ENCODE measurements around the gene P3H4. TPM values are rescaled to one million over a fixed set of nuclear protein-coding genes. Genes with fewer than 3 reads are reported as not detected.

Gene P3H4, protein sequence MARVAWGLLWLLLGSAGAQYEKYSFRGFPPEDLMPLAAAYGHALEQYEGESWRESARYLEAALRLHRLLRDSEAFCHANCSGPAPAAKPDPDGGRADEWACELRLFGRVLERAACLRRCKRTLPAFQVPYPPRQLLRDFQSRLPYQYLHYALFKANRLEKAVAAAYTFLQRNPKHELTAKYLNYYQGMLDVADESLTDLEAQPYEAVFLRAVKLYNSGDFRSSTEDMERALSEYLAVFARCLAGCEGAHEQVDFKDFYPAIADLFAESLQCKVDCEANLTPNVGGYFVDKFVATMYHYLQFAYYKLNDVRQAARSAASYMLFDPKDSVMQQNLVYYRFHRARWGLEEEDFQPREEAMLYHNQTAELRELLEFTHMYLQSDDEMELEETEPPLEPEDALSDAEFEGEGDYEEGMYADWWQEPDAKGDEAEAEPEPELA
- total RNA-seq (2022; extraction: Qiagen RNA extraction; ENCODE audit: low read depth), result 25.8 to 38.7 TPM (median 35.0 TPM) in 5 replicates

GRCh38 chr17:41811549-41812380, at the start of gene P3H4:
Gene P3H4 (minus strand): TSS chr17:41811949. CDS start chr17:41811915, 34 bp downstream.

DNA sequence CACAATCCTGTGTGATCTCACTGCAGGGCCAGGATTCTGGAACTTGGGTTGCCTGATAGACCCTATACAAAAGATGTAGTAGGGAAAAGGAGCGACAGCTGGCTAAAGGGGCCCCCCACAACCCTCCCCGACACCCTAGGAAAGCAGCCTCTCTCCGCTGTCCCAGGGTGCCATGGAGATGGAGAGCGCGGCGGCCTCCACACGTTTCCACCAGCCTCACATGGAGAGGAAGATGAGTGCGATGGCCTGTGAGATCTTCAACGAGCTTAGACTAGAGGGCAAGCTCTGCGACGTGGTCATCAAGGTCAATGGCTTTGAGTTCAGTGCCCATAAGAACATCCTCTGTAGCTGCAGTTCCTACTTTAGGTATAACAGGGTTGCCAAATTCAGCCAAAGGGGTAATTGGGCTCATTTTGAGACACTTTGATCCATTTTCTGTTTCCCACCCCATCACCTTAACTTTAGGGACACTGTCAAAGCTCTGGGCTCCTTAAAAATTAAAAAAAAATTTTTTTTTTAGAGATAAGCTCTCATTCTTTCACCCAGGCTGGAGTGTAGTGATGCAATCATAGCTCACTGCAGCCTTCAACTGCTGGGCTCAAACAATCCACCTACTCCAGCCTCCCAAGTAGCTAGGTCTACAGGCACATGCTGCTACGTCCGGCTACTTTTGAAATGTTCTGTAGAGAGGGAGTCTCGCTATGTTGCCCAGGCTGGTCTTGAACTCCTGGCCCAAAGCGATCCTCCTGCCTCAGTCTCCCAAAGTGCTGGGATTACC, 26.2 kb upstream of the P3H4 start, which contains the start of gene KLHL10:
KLHL10 (plus strand) TSS at position 65 of the 778 bp plus-strand sequence; CDS start at position 173, 108 bp downstream.

DNA sequence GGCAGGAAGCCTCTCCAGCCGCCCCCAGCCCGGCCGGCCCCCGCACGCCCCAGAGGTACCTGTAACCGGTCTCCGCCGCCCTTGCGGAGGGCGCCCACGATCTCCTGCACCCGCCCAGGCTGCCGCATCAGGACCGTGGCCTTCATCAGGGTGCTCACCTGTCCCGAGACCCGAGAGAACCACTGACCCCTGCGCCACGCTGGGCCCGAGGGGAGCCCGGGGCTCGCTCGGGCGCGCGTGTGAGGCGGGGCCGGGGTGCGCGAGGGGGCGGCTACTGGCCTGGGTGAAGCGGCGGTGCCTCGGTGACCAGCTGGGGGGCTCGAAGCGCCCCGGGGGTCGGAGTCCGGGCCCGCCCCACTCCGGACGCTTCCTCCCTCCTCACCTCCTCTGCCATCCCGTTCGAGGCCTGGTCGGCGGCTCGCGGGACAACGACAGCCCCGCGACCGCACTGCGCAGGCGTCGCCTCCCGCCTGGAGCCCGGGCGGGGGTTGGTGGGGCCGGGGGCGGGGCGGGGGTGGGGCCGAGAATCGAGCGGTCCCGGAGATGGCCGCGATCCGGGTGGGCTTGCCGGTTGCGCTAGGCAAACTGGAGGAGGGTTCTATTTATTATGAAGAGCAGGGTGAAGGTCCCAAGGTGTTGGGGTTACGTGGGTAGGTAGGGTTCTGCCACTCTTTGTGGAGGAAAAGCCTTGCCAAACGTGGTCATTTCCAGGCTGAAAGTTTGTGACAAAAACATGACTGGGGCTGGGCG, 24.2 kb upstream of the P3H4 start, which contains the start of gene NT5C3B:
NT5C3B (minus strand) TSS at position 433 of the 750 bp plus-strand sequence; CDS start at position 394, 39 bp downstream.

DNA sequence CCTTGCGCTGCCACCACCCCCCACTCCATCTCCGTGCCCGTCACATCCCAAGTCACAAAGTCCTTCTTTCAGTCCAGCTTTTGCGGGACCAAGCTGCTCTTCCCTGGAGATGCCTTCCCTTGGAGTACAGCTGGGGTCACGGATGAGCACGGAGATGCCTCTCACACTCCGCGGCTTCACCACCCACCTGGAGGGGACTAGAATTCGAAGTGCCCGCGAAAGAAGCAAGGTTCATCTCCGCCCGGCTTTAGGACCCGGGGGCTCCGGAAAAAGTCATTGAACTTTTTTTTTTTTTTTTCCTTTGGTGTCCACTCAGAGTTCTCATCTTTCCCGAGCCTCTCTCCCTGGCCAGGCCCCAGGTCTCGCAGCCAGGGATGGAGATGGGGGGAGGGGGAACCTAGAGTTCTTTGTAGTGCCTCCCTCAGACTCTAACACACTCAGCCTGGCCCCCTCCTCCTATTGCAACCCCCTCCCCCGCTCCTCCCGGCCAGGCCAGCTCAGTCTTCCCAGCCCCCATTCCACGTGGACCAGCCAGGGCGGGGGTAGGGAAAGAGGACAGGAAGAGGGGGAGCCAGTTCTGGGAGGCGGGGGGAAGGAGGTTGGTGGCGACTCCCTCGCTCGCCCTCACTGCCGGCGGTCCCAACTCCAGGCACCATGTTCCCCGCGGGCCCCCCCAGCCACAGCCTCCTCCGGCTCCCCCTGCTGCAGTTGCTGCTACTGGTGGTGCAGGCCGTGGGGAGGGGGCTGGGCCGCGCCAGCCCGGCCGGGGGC, 817 bp upstream of the P3H4 start, which contains the start of gene FKBP10:
FKBP10 (plus strand) TSS at position 624 of the 771 bp plus-strand sequence; CDS start at position 655, 31 bp downstream.

GRCh38 chr17:41786227-41787020, 25.3 kb downstream of the P3H4 start, which contains the start of gene JUP:
Gene JUP (minus strand): TSS chr17:41786711. CDS start chr17:41771854, 14,857 bp downstream.

Other genes with a start within 250 kb of the P3H4 start
- gene KRT9, start 239.9 kb downstream of the P3H4 start, total RNA-seq (2022; extraction: Qiagen RNA extraction; ENCODE audit: low read depth), result not detected in 5 replicates
- 0.07 to 0.13 TPM in 2 of 5 replicates, not detected in the others for gene KRT14, start 225.1 kb downstream of the P3H4 start, total RNA-seq (2022; extraction: Qiagen RNA extraction; ENCODE audit: low read depth)
- 0.64 to 1.8 TPM (median 1.3 TPM) in 5 replicates for gene KRT16, start 199.2 kb downstream of the P3H4 start, total RNA-seq (2022; extraction: Qiagen RNA extraction; ENCODE audit: low read depth)
- 0.63 to 1.9 TPM (median 1.3 TPM) in 5 replicates for gene KRT17, start 187.4 kb downstream of the P3H4 start, total RNA-seq (2022; extraction: Qiagen RNA extraction; ENCODE audit: low read depth)
- gene EIF1, start 123.1 kb downstream of the P3H4 start, total RNA-seq (2022; extraction: Qiagen RNA extraction; ENCODE audit: low read depth), result 1,141 to 1,532 TPM (median 1,312 TPM) in 5 replicates
- 0.42 TPM in 1 of 5 replicates, not detected in the others for gene GAST, start 99.6 kb downstream of the P3H4 start, total RNA-seq (2022; extraction: Qiagen RNA extraction; ENCODE audit: low read depth)
- gene HAP1, start 77.3 kb downstream of the P3H4 start, total RNA-seq (2022; extraction: Qiagen RNA extraction; ENCODE audit: low read depth), result 1.1 to 2.3 TPM (median 1.5 TPM) in 5 replicates
- gene JUP, start 25.2 kb downstream of the P3H4 start, total RNA-seq (2022; extraction: Qiagen RNA extraction; ENCODE audit: low read depth), result 91.7 to 132 TPM (median 123 TPM) in 5 replicates
- gene FKBP10, start 1.1 kb upstream of the P3H4 start, total RNA-seq (2022; extraction: Qiagen RNA extraction; ENCODE audit: low read depth), result 86.7 to 109 TPM (median 106 TPM) in 5 replicates
- 103 to 113 TPM (median 108 TPM) in 5 replicates for gene NT5C3B, start 24.3 kb upstream of the P3H4 start, total RNA-seq (2022; extraction: Qiagen RNA extraction; ENCODE audit: low read depth)
- not detected in 5 replicates for gene KLHL10, start 25.9 kb upstream of the P3H4 start, total RNA-seq (2022; extraction: Qiagen RNA extraction; ENCODE audit: low read depth)
- 1.7 to 3.8 TPM (median 2.9 TPM) in 5 replicates for gene KLHL11, start 53.5 kb upstream of the P3H4 start, total RNA-seq (2022; extraction: Qiagen RNA extraction; ENCODE audit: low read depth)
- 247 to 312 TPM (median 289 TPM) in 5 replicates for gene ACLY, start 107.0 kb upstream of the P3H4 start, total RNA-seq (2022; extraction: Qiagen RNA extraction; ENCODE audit: low read depth)
- 0.98 to 1.6 TPM (median 1.3 TPM) in 5 replicates for gene ODAD4, start 118.7 kb upstream of the P3H4 start, total RNA-seq (2022; extraction: Qiagen RNA extraction; ENCODE audit: low read depth)
- 55.5 to 71.2 TPM (median 67.9 TPM) in 5 replicates for gene CNP, start 154.8 kb upstream of the P3H4 start, total RNA-seq (2022; extraction: Qiagen RNA extraction; ENCODE audit: low read depth)
- 111 to 123 TPM (median 118 TPM) in 5 replicates for gene DNAJC7, start 205.5 kb upstream of the P3H4 start, total RNA-seq (2022; extraction: Qiagen RNA extraction; ENCODE audit: low read depth)
- 42.0 to 45.8 TPM (median 44.8 TPM) in 5 replicates for gene NKIRAS2, start 208.1 kb upstream of the P3H4 start, total RNA-seq (2022; extraction: Qiagen RNA extraction; ENCODE audit: low read depth)
- gene C17orf113, start 238.7 kb upstream of the P3H4 start, total RNA-seq (2022; extraction: Qiagen RNA extraction; ENCODE audit: low read depth), result 0.48 to 0.94 TPM (median 0.69 TPM) in 5 replicates